HG03432 (cell line): Measurements from ENCODE around the gene LLCFC1.

ENCODE experiments used
- ATAC-seq: cut with Tn5 transposase; IDR thresholded peaks from one replicate; pipeline ENCODE4 v1.9.1; 2021; ENCODE audit warnings: mild to moderate bottlenecking, moderate library complexity; ENCODE audit not compliant: unreplicated experiment

Gene LLCFC1

DNA sequence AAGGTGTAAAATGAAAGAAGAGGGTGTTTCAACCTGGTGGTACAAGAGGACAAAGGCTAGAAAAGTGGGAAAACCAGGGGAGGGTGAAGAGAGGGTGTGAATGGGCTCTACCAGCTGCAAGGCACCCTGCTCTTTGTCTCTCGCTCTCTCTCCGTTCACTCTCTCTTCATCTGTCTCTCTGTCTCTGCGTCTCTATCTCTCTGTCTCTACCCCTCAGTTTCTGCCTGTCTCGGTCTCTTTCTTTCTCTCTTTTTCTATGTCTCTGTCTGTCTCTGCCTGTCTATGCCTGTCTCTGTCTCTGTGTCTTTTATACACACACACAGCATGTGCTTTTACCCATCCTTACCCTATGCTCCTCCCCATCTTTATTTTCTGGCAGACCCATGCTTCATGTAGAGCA, 673 bp upstream of the LLCFC1 start:
- ATAC-seq = no peak

DNA sequence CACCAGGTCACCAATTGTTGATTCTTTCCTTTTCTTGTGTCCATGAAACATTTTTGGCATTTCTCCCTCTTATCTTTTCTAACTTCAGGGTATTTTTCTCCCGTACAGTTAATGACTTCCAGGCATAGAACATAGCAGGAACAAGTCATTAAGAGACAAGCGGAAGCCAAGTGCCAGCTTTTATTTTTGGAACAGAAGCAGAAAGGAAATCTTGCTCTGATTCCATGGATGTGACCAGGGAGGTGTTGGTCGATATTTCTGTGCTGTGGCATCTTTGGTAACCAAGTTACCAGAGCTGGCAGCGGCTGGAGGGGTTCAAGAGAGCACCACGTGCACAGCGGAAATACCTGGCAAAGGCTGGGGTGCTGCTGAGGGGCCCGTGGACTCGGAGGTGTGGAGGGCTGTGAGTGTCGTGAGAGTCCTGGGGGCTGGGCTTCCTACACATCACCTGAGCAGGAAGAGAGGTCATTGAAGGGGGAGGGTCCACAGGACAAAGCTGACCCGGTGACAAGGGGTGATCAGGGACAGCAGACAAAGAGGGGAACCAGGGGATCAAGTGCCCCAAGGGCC, 1.8 kb downstream of the LLCFC1 start:
- ATAC-seq = no peak

DNA sequence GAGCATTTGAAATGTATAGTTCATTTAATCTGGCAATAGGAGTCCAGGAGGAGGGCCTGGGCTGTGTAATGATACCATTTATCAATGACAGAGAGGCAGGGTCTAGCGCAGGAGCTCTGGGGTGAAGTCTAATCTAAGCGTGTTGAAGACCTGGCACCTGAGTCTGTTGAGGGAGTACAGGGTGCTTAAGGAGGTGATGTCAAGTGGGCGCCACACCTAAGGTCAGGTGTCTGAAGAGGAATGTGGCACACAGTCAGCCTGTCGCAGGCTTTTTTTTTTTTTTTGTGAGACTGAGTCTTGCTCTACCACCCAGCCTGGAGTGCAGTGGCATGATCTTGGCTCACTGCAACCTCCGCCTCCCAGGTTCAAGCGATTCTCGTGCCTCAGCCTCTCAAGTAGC, 2.3 kb downstream of the LLCFC1 start:
- no peak for ATAC-seq

DNA sequence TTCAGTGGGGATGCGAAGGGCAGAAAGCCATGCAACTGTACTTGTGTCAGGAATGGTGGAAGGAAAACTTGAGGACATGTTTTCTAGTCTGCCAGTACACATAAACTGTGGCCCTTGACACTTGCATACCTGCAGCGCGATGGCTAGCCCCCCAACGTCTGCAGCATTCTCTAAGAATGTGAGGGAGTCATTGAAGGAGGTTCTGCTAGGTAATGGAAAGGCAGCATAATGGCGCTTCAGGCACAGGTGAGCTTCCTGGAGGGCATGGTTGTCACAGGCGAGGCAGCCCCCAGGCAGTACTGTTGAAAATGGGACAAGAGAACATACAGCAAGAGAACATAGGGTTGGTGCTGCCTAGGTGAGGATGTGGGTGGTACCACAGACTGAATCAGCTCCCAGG, 3.5 kb downstream of the LLCFC1 start:
- no peak for ATAC-seq

DNA sequence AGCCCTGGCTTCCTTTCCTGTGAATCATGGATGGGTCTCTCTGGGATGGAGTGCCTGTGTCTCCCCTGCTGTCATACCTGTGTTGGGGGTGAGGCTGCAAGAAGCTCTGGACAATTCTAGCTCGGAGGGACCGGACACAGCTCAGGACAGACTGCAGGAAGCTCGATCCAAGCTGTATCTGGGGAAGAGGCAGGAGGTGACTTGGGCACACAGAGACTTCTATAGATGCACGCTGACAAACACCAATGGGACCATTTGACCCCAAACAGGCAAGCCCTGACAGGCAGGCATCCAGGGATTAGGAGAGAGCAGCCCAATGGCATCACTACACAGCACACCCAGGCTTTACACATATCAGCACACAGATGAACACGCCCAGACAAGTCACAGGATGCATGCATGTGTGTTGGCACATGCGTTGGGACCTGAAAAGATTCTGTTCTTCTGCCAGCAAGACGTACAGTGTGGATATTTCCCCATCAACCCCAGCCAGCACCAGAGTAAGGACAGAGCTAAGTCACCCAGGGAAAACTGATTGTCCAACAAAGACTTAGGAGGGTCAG, 4.5 kb downstream of the LLCFC1 start:
- ATAC-seq = no peak

DNA sequence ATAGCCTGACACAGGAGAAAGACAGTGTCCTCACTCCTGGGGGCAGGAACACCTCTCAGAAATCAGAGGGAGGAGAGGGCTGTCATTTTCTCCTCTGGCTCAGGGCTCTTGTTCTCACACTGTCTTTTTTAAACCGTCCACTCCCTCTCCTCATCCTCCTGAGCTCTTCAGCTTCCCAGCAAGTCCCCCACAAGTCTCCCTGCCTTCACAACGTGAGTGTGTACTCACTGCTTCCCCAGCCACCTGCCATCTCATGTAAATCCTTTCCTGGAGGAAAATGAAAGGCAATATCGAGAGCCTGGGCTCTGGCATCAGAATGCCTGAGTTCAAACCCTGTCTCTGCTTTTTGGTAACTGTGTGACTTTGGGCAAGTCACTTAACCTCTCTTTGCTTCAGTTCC, 5.7 kb downstream of the LLCFC1 start:
- no peak for ATAC-seq

DNA sequence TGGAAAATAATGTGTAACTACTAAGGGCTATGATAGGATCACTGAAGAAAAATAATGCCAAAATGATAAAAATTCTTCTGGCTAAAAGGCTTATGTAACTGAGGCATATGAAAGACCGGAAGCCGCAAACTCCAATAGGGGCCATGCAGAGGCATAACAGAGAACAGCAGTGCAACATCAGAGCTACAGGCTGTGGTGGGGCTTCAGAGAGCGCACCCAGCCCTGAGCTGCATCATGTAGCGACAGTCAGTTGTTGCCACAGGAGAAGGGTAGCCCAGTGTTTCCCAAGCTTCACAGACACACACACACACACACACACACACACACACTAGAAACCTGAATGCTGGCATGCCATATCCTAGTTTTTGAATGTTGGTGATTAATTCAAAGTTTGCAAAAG, 9.3 kb downstream of the LLCFC1 start:
- ATAC-seq = no peak

DNA sequence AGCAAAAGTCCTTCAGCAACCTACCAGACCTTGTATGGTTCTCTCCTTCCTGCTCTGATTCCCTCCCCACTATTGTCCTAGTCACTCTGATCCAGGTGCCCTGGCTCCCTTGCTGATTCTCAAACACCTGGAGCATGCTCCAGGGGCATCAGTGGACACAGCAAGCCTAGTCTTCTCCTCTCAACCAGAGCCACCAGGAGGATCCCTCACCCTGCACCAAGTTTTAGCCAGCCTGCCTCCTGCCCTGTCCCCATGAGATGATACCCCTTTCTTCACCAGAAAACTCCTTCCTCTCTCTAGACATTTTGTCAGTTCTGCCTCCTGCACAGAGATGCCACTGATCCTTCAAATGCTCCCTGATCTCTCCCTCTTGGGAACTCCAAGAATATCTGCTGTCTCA, 11.0 kb downstream of the LLCFC1 start:
- ATAC-seq = no peak

DNA sequence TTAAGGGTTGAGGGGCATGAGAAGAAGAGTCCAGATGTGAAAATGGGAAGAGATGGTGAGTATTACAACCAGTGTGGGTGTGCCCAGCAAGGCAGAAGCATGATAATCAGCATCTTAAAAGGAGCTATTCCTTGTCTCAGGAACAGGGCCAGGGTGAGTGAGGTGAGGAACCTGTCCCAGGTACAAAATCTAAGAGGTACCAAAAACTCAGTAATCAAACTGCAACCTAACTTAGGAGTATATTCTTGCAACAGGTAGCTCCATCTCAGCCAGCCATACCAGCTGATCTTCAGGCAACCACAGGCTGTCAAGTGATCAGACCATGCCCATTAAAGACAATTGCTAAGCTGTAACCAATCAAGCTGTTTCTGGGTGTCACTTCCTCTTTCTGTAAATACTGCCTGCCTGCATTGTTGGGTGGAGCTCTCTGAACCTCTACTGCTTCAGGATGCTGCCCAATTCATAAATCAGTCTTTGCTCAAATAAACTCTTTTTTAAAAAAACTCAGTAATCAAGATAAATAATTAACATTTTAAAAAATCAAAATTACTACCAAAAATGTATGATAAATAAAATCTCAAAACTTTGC, 15.5 kb downstream of the LLCFC1 start:
- ATAC-seq = no peak

DNA sequence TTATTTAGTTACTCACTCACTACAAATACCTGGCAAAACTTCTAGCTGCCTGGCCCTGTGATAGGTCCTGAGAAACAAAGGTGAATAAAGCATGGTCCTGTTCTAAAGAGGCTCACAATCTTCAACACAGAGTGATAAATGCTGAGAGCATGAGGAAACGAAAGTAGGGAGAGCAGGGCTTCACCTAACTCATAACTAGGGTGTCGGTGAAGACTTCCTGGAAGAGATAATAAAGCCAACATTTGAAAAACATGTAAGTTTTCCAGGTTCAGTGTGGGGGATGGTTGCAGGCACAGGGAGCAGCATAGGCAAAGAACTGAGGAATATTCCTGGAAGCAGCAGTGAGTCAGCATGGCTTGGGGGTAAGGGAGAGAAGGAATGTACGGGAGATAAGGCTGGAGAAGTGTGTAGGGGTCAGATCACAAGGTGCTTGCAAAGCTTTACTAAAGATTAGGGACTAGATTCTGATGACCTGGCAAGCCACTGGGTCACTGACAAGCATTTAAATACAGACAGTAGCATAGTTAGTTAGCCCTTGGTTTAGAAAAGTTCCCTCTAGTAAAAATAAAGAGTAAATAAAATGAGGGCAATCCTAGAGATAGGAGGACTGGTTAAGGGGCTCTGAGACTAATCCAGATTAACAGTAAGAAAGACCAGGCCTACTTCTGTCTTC, 17.8 kb downstream of the LLCFC1 start:
- ATAC-seq = no peak

DNA sequence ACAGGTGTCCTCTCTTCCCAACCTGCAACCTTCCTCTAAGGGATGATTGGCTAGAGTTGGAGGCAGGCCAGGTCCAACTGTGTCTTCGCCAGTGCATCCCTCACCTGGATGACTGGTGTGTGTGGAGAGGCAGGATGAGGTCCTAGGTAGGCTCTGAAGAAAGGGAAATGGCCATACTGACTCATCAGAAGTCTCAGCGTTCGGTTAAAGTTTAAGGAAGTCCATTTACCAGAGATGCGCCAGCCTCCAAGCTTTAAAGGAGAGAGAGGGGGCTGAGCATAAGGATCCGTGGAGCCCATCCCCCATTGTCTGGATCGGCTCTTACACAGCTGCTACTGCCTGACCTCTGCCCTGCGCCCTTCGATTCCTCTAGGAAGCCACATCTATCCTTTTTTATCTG, 18.4 kb downstream of the LLCFC1 start:
- ATAC-seq = no peak

DNA sequence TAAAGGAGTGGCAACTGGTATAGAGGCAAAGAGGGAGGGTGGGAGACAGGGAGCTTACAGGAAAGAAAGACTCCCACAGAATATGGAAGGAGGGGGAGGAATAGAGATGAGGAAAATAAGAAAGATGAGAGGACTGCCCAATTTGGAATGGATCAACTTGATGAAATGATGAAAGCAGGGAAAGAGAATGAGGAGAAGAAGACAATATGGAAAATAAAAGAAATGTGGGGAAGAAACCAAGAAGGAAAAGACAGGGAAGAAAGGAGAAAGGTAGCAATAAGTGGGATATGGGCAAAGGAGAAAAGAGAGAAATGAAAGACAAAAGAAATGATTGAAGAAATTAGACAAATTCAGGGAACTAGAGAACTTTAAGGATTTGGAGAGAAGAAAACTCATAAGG, 19.9 kb downstream of the LLCFC1 start:
- no peak for ATAC-seq

DNA sequence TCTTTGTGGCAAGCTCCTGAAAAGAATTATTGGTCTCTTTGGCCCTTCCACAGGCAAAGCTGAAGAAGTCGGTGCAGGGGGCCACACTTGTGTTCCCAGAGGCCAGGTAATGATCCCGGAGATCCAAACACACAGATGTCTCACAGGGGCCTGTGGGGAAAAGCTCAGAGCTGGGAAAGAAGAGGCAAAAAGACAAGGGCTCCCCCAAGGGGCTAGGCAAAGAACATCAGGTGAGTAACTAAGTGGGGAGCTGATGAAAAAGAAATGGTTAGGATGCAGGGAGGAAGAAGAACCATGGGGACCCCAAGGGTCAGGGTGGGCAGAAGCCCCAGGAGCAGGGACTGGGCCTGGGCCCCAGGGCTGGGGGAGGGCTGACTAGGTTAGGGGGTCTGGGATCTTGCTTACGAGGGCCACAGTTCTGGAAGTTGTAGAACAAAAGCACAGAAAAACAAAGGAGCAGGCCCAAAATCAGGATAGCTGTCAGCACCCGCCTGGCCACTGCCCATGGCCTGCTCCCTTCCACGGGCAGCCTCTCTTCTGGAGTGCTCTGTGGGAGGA, 21.8 kb downstream of the LLCFC1 start:
- no peak for ATAC-seq

DNA sequence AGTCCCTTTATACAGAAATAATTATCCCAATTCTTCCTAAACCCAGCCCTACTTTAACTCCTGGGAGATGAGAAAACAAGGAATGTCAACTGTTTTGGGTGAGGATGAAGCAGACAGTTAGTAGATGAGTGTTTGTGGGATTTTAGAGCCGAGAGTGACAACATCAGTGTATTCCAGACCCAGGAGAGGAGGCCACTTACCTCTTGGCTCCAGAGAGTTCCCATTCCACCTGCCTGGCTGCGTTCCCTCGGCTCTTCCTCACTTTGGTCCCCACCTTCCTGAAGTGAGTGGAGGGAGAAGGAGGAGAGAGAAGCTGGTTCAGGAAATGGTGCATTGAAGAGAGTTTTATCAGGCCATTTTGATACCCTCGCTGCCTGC, 22.3 kb downstream of the LLCFC1 start:
- ATAC-seq = no peak

DNA sequence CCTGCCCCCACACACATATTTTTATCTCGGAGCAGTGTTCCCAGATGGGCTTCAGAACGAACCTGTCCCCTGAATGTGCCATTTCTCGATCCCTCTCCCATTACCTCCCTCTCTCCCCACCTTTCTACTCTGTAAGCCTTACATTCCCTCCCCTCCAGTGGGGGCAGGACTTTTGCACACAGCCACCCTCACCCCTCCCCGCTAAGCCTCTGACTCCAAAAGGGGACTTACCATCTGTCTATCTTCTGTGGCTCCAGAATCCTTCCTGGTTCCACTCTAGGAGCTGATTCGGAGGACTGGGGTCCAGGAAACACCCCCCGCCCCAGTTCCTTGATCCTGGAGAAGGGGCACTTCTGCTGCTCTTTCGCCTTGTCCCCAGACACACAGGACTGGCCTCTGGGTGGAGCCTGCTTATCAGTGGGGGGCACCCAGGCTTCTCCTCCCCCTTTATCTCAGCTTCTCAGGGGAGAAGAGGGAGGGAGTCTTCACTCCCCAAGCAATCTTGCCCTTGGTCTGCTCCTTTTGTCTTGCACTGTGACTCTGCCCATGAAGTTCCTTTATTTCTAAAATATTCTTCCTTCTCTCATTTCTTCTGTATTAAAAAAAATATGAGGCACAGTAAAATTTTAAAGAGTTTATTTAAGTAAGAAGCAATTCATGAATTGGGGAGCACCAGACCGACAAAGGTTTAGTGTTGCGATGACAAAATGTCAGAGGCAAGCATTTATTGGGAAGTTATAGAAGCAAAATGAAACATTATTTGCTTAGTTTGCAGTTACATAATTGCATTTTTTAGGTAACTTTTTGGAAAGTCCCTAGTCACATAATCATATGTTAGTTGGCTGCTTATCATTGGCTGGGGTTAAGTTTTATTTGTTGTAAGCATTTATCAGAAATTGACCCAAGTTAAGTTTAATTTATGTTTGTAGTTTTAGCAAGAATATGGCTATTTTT, 23.0 kb downstream of the LLCFC1 start, which contains the start of gene KEL:
Gene KEL (minus strand): TSS at position 391 of the 954 bp plus-strand sequence. CDS start 157 bp downstream, at position 234.
- no peak for ATAC-seq

DNA sequence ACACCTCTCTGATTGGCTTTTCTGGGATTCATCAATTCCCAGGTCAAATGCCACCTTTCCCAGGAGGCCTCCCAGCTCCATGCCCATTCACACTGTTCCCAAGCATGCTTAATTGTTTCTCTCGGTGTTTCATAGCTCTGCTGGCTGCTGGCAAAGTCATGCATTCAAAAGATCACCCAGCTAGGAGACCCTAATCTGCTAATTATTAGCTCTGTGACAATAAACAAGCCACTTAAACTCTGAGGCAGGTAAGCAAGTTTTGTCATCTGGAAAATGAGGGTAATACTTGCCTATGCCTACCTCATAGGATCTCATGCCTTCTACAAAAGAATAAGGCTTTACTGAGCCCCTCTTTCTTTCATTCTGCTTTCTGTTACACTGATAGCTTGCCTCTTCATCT, 23.7 kb downstream of the LLCFC1 start:
- no peak for ATAC-seq

DNA sequence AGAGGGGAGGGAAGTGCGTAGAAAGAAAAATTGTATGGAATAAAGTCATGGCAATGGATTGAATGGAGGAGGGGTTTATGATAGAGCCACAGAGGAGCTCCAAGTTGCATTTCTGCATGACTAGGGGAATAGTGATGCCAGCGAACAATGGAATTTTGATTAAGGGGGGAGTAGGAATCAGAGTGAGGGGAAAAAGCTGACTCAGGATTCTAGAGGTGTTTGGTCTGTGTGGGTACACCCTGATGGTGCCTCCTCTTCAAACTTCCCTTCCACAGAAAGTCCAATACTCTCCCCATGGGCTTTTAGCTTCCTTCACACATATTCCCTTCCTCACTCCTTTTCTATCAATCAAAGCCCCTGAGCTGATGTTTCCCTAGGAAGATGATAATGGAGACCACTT, 24.7 kb downstream of the LLCFC1 start:
- ATAC-seq = no peak

DNA sequence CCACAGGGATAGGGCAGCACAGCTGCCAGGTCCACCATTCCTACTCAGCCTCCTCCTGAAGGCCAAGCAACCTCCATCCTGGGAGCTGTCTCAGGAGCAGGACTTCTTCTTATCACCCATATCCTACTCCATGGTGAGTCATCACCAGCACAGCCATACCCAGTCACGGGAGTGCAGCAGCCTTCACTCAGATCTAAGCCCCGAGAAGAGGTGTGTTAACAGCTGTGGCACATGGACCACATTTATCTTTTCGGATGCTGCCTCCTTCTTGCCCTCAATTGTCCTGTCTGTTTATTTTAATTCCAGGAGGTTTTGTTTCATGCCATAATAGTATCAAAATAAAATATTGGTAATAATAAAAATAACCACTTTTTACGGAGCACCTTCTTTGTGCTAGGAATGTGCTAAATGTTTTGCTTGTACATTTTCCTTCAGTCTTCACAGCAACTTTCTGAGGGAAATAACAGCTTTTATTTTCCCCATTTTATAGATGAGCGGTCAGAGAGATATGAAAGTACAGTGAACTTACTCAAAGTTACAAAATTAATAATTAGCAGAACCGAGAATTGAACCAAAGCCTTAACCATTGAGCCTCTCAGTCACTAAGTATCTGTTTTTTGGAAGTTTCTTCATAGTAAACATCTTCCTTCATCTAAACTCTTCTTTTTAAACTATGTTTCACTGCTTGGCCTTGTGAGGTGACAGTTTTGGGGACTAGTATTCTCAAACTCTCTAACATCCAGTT, 25.4 kb downstream of the LLCFC1 start:
- ATAC-seq = no peak

DNA sequence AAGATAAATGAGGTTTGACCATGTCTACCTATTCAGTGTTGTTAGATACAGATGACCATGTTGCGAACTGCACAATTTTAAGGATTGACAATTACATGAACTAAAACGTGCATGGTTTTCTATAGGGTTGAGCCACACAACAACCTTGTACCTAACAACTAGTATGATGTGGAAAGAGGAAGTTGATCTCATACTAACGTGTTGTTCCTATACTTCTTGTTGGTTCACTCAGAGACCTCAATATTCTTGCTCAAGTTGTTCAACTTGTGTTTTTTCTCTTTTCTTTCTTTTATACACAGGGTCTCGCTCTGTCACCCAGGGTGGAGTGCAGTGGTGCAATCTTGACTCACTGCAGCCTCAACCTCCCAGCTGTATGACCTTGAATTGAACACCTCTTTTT, 28.9 kb downstream of the LLCFC1 start:
- ATAC-seq = no peak

DNA sequence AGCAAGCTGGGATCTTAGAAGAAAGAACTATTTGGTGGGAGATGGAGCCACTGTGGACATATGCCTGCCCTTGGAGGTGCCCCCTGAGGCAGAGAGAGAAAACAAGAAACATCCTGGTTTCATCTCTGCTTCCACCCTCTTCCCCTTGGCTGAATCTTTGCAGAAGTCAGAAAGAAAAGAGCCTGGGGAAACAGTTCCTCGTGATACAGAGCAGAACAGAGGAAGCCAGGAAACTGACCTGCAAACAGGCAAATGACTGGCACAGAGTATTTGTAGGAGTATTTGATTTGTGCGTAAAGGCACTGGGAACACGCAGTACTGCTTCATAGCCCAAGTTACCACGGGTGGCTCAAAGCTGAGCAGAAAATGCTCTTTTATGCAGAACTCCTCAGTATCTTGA, 29.9 kb downstream of the LLCFC1 start:
- no peak for ATAC-seq
